Hepatocyte (in vitro differentiated cells): ENCODE data around the gene PIWIL1. TPM values are rescaled to one million over a fixed set of nuclear protein-coding genes. Genes with fewer than 3 reads are reported as not detected.

Source experiments
- DNase-seq: peaks from one replicate; pipeline ENCODE4 v3.0.0-alpha.2; 2016; ENCODE audit warnings: low spot score
- H2AFZ ChIP-seq: fragments of 200-600 bp; sonication (generic); 2 replicates; pipeline ENCODE4 v1.6.0; 2016; ENCODE audit warnings: antibody characterized with exemption, mild to moderate bottlenecking
- H3K27ac ChIP-seq: fragments of 200-600 bp; sonication (generic); 2 replicates; pipeline ENCODE4 v1.5.1; 2016; ENCODE audit warnings: mild to moderate bottlenecking
- H3K27me3 ChIP-seq: fragments of 200-600 bp; sonication (generic); 2 replicates; pipeline ENCODE4 v1.6.1; 2016
- H3K36me3 ChIP-seq: fragments of 200-600 bp; sonication (generic); replicated peaks from 2 replicates; pipeline ENCODE4 v1.5.1; 2016; ENCODE audit warnings: low read depth; ENCODE audit not compliant: insufficient read depth
- H3K4me1 ChIP-seq: fragments of 200-600 bp; sonication (generic); 2 replicates; pipeline ENCODE4 v1.5.1; 2016; ENCODE audit warnings: mild to moderate bottlenecking, moderate library complexity; ENCODE audit not compliant: insufficient read depth
- H3K4me2 ChIP-seq: fragments of 200-600 bp; sonication (generic); 2 replicates; pipeline ENCODE4 v1.6.0; 2016
- H3K4me3 ChIP-seq: fragments of 200-600 bp; sonication (generic); 2 replicates; pipeline ENCODE4 v1.5.1; 2016; ENCODE audit warnings: mild to moderate bottlenecking
- H3K79me2 ChIP-seq: fragments of 200-600 bp; sonication (generic); 2 replicates; pipeline ENCODE4 v1.6.0; 2017; ENCODE audit warnings: mild to moderate bottlenecking
- H3K9me2 ChIP-seq: fragments of 200-600 bp; sonication (generic); replicated peaks from 2 replicates; pipeline ENCODE4 v1.6.0; 2017; ENCODE audit warnings: mild to moderate bottlenecking; ENCODE audit not compliant: insufficient read depth
- H3K9me3 ChIP-seq: fragments of 200-600 bp; sonication (generic); 2 replicates; pipeline ENCODE4 v1.5.1; 2016; ENCODE audit warnings: low read depth, mild to moderate bottlenecking
- H4K20me1 ChIP-seq: fragments of 200-600 bp; sonication (generic); 2 replicates; pipeline ENCODE4 v1.6.0; 2016; ENCODE audit warnings: mild to moderate bottlenecking; ENCODE audit not compliant: insufficient read depth, poor library complexity, severe bottlenecking
- CTCF ChIP-seq: fragments of 200-600 bp; sonication (generic); IDR thresholded peaks from 2 replicates; pipeline ENCODE4 v1.5.1; 2016; ENCODE audit warnings: antibody characterized with exemption, mild to moderate bottlenecking; ENCODE audit not compliant: poor library complexity
- EZH2 ChIP-seq: fragments of 200-600 bp; sonication (generic); IDR thresholded peaks from 2 replicates; pipeline ENCODE4 v1.6.1; 2016; ENCODE audit warnings: antibody characterized with exemption, mild to moderate bottlenecking, borderline replicate concordance
- EZH2phosphoT487 ChIP-seq: fragments of 200-600 bp; sonication (generic); IDR thresholded peaks from one replicate; pipeline ENCODE4 v1.6.1; 2018; ENCODE audit warnings: antibody characterized with exemption, mild to moderate bottlenecking, low read depth, moderate library complexity; ENCODE audit not compliant: unreplicated experiment, severe bottlenecking
- WGBS: methylation state at CpG from one replicate; pipeline ENCODE4 v1.1.6; 2016; ENCODE audit warnings: low lambda C conversion rate; ENCODE audit errors: missing lambda C conversion rate; 5-methylcytosine and 5-hydroxymethylcytosine counted together
- polyA plus RNA-seq: library from polyadenylated mRNA; unstranded; fragments of >200 nt; fragmentation: Nextera tagmentation; extraction: Ambion mirVana; gene quantifications from 2 replicates; pipeline ENCODE4 v1.2.1, GENCODE V29; 2016
- total RNA-seq: library from RNA; depleted of rRNA; stranded (reverse); fragments of >200 nt; gene quantifications from 2 replicates; pipeline ENCODE4 v1.2.3, GENCODE V29; 2014

Gene PIWIL1
- total and polyA plus RNA-seq, 2 experiments from 2014 or later, result not detected

- TF ChIP-seq EZH2 (no peak), EZH2phosphoT487 (no peak)
- no peak overlapping the region for H3K4me2 ChIP-seq
- H3K27ac ChIP-seq, result no peak overlapping the region
- H3K79me2 ChIP-seq, result no peaks in the 10 kb centered on the region
- no peak overlapping the region for H3K4me3 ChIP-seq
- no peaks in the 10 kb centered on the region for H3K4me1 ChIP-seq
- no peaks in the 10 kb centered on the region for H4K20me1 ChIP-seq
- no peaks in the 10 kb centered on the region for H3K9me3 ChIP-seq
- no peak overlapping the region for H2AFZ ChIP-seq
- no peak for DNase-seq
- WGBS, result 60% methylated on average over 14 of the region's 14 CpGs
- H3K27me3 ChIP-seq, result peaks cover 33% of the 10 kb centered on the region
- H3K36me3 ChIP-seq, result no peaks in the 10 kb centered on the region
- no peaks in the 10 kb centered on the region for H3K9me2 ChIP-seq
These were observed 20.1 kb downstream of the PIWIL1 start for GRCh38 chr12:130357729-130358330.

GRCh38 chr12:130362060-130362459, 24.4 kb downstream of the PIWIL1 start:
- H3K27me3 ChIP-seq, result peaks cover 14% of the 10 kb centered on the region
- H3K27ac ChIP-seq, result no peak overlapping the region
- no peaks in the 10 kb centered on the region for H4K20me1 ChIP-seq
- no peaks in the 10 kb centered on the region for H3K9me3 ChIP-seq
- no peak for DNase-seq
- 76% methylated on average over 5 of the region's 5 CpGs for WGBS
- no peaks in the 10 kb centered on the region for H3K9me2 ChIP-seq
- H3K4me2 ChIP-seq, result no peak overlapping the region
- TF ChIP-seq EZH2 (no peak), CTCF (no peak), EZH2phosphoT487 (no peak)
- no peak overlapping the region for H2AFZ ChIP-seq
- no peak overlapping the region for H3K4me3 ChIP-seq
- peaks cover 5% of the 10 kb centered on the region for H3K4me1 ChIP-seq
- H3K79me2 ChIP-seq, result no peaks in the 10 kb centered on the region
- H3K36me3 ChIP-seq, result no peaks in the 10 kb centered on the region

- H3K4me2 ChIP-seq, result no peak overlapping the region
- H3K9me2 ChIP-seq, result no peaks in the 10 kb centered on the region
- H3K9me3 ChIP-seq, result no peaks in the 10 kb centered on the region
- 92% methylated on average over 2 of the region's 2 CpGs for WGBS
- DNase-seq, result peak; percentile 18
- H3K27ac ChIP-seq, result peak overlapping the region; percentile 63
- no peak overlapping the region for H3K4me3 ChIP-seq
- no peaks in the 10 kb centered on the region for H3K27me3 ChIP-seq
- H3K36me3 ChIP-seq, result no peaks in the 10 kb centered on the region
- H3K79me2 ChIP-seq, result no peaks in the 10 kb centered on the region
- H3K4me1 ChIP-seq, result peaks cover 5% of the 10 kb centered on the region
- no peak overlapping the region for H2AFZ ChIP-seq
- no peaks in the 10 kb centered on the region for H4K20me1 ChIP-seq
- no peak for TF ChIP-seq CTCF
- no peak for TF ChIP-seq EZH2
- no peak for TF ChIP-seq EZH2phosphoT487
These were observed 26.9 kb downstream of the PIWIL1 start for GRCh38 chr12:130364578-130364977.

- DNase-seq, result no peak
- no peak overlapping the region for H2AFZ ChIP-seq
- H3K27ac ChIP-seq, result no peak overlapping the region
- H4K20me1 ChIP-seq, result no peaks in the 10 kb centered on the region
- no peak for TF ChIP-seq CTCF
- TF ChIP-seq EZH2, result no peak
- no peak for TF ChIP-seq EZH2phosphoT487
- no peaks in the 10 kb centered on the region for H3K36me3 ChIP-seq
- 84% methylated on average over 7 of the region's 7 CpGs for WGBS
- H3K4me1 ChIP-seq, result peaks cover 5% of the 10 kb centered on the region
- no peaks in the 10 kb centered on the region for H3K79me2 ChIP-seq
- H3K4me3 ChIP-seq, result no peak overlapping the region
- no peak overlapping the region for H3K4me2 ChIP-seq
- no peaks in the 10 kb centered on the region for H3K9me2 ChIP-seq
- H3K27me3 ChIP-seq, result peaks cover 6% of the 10 kb centered on the region
- H3K9me3 ChIP-seq, result no peaks in the 10 kb centered on the region
These were observed 28.5 kb downstream of the PIWIL1 start for GRCh38 chr12:130366159-130366558.
